ENCODE data around the gene FAM162A.

DNA sequence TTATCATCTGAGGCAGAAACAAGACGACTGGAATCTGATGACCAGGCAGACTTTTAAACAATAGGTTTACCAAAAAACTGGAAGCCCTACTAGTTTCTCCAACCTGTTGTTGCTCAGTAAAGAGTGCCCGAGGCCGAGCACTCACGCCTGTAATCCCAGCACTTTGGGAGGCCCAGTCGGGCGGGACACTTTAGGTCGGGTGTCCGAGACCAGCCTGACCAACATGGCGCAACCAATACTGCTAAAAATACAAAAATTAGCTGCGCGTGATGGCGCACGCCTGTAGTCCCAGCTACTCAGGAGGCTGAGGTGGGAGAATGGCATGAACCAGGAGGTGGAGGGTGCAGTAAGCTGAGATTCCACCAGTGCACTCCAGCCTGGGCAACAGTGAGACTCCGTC is 33.0 kb downstream of the FAM162A start:
- TF ChIP-seq, protein P1, sequence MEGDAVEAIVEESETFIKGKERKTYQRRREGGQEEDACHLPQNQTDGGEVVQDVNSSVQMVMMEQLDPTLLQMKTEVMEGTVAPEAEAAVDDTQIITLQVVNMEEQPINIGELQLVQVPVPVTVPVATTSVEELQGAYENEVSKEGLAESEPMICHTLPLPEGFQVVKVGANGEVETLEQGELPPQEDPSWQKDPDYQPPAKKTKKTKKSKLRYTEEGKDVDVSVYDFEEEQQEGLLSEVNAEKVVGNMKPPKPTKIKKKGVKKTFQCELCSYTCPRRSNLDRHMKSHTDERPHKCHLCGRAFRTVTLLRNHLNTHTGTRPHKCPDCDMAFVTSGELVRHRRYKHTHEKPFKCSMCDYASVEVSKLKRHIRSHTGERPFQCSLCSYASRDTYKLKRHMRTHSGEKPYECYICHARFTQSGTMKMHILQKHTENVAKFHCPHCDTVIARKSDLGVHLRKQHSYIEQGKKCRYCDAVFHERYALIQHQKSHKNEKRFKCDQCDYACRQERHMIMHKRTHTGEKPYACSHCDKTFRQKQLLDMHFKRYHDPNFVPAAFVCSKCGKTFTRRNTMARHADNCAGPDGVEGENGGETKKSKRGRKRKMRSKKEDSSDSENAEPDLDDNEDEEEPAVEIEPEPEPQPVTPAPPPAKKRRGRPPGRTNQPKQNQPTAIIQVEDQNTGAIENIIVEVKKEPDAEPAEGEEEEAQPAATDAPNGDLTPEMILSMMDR (IDR thresholded peaks at IDR 0.05; ENCODE audit: insufficient read depth, low read depth, low read length): no peak
- no peak for TF ChIP-seq EZH2 (IDR thresholded peaks at IDR 0.05; ENCODE audit: insufficient read depth, low read length)

All from astrocyte (in vitro differentiated cells and primary cell).